Measurements from ENCODE around the gene PRKN. TPM values are rescaled to one million over a fixed set of nuclear protein-coding genes. Genes with fewer than 3 reads are reported as not detected.

The PRKN gene
- total RNA-seq, 1 donor from 2014 or later = 25.5 TPM

DNA sequence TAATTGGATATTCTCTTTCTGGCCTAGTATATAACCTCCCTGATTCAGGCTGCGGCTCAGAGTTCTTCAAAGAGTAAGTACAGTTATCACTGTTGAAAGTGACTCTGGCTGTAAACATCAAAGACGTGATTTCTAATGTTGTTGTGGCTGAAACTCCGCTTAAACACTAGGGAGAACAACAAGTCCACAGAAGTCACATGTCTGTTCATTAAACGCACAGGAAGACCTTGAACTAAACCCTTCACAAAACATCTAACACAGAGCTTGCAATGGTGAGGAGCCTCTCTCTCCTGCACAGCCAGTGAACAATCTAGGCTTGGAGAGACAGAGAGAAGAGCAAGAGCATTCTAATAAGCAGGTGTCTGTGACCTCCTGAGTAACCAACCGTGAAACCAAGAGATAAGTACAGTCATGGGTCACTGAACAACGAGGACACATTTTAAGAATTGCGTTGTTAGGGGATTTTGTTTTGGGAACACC is 249.3 kb downstream of the PRKN start:
- intact Hi-C loops (cut with micrococcal nuclease) = no loop called here
- H3K9me3 ChIP-seq (replicated peaks) = no peaks in the 10 kb centered on the region
- H3K36me3 ChIP-seq = no peaks in the 10 kb centered on the region
- no peak overlapping the region for H3K4me3 ChIP-seq
- TF ChIP-seq, protein P1, sequence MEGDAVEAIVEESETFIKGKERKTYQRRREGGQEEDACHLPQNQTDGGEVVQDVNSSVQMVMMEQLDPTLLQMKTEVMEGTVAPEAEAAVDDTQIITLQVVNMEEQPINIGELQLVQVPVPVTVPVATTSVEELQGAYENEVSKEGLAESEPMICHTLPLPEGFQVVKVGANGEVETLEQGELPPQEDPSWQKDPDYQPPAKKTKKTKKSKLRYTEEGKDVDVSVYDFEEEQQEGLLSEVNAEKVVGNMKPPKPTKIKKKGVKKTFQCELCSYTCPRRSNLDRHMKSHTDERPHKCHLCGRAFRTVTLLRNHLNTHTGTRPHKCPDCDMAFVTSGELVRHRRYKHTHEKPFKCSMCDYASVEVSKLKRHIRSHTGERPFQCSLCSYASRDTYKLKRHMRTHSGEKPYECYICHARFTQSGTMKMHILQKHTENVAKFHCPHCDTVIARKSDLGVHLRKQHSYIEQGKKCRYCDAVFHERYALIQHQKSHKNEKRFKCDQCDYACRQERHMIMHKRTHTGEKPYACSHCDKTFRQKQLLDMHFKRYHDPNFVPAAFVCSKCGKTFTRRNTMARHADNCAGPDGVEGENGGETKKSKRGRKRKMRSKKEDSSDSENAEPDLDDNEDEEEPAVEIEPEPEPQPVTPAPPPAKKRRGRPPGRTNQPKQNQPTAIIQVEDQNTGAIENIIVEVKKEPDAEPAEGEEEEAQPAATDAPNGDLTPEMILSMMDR (IDR thresholded peaks at IDR 0.05; ENCODE audit: borderline replicate concordance) = no peak
- no peak for DNase-seq
- peaks cover 17% of the 10 kb centered on the region for H3K4me1 ChIP-seq
- peak overlapping the region; percentile 52 for H3K27ac ChIP-seq (replicated peaks)
- no peaks in the 10 kb centered on the region for H3K27me3 ChIP-seq (ENCODE audit: low read depth)

DNA sequence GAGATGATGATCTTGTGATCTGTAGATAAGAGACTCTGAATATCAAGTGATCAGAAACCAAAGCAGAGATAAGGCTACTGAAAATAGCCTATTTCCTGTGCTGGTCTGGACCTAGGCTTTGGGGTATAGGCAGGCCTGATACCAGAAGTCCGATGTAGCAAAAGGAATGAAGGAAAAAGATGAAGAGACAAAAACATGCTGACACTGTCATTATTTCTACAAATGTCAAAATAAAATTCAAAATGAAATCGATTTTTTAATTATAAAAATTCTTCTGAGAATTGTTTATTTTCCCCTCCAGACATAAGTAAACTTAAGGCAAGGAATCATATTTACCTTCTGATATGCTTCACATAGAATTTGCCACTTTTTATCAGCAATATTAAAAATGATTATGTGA is 252.8 kb downstream of the PRKN start:
- H3K27me3 ChIP-seq (ENCODE audit: low read depth) = no peaks in the 10 kb centered on the region
- H3K4me1 ChIP-seq = peaks cover 5% of the 10 kb centered on the region
- no peak overlapping the region for H3K4me3 ChIP-seq
- DNase-seq = no peak
- TF ChIP-seq, protein P1 (IDR thresholded peaks at IDR 0.05; ENCODE audit: borderline replicate concordance) = no peak
- no peak overlapping the region for H3K27ac ChIP-seq (replicated peaks)
- no peaks in the 10 kb centered on the region for H3K9me3 ChIP-seq (replicated peaks)
- intact Hi-C loops (cut with micrococcal nuclease) = no loop called here
- no peaks in the 10 kb centered on the region for H3K36me3 ChIP-seq

DNA sequence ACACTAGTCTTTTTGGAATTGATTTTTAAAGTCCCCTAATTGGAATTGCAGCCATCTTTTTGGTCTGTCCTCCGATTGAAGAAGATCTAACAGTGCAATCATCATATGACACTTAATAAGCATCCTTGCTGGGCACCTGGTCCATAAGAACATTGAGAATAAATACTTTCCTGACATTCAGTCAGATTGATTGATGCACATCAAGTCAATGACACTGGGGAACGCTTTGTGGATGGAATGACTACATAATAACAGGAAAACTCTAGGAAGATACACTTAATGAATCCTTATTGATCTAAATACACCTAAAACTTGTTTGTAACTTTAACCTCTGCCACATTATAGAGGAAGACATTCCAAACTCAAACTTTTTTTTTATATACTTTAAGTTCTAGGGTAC is 255.7 kb downstream of the PRKN start:
- intact Hi-C loops (cut with micrococcal nuclease) = no loop called here
- H3K27me3 ChIP-seq (ENCODE audit: low read depth) = no peaks in the 10 kb centered on the region
- H3K4me3 ChIP-seq = no peak overlapping the region
- TF ChIP-seq, protein P1 (IDR thresholded peaks at IDR 0.05; ENCODE audit: borderline replicate concordance) = no peak
- DNase-seq = no peak
- no peaks in the 10 kb centered on the region for H3K36me3 ChIP-seq
- no peaks in the 10 kb centered on the region for H3K9me3 ChIP-seq (replicated peaks)
- no peaks in the 10 kb centered on the region for H3K4me1 ChIP-seq
- no peak overlapping the region for H3K27ac ChIP-seq (replicated peaks)

DNA sequence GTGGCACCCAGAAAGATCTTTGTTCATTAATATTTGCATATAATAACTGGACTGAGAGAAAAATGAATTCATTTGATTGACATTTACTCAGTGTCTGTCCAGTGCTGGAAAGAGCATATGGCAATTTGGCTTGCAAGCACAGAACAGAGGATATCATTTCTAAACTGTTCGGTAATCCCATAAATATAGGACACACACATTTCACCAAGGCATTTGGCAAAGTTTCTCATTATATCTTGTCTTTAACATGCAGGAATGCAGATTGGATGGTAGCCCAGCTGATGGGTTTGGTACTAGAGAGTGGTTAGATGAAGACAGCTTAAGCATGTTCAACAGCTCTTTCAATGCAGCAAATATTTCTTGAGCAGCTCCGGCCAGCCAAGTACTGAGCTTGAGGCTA is 259.2 kb downstream of the PRKN start:
- TF ChIP-seq, protein P1 (IDR thresholded peaks at IDR 0.05; ENCODE audit: borderline replicate concordance) = no peak
- peaks cover 15% of the 10 kb centered on the region for H3K4me1 ChIP-seq
- H3K9me3 ChIP-seq (replicated peaks) = no peaks in the 10 kb centered on the region
- H3K27ac ChIP-seq (replicated peaks) = peak overlapping the region; percentile 82
- no peaks in the 10 kb centered on the region for H3K36me3 ChIP-seq
- DNase-seq = no peak
- intact Hi-C loops (cut with micrococcal nuclease) = no loop called here
- no peaks in the 10 kb centered on the region for H3K27me3 ChIP-seq (ENCODE audit: low read depth)
- no peak overlapping the region for H3K4me3 ChIP-seq

DNA sequence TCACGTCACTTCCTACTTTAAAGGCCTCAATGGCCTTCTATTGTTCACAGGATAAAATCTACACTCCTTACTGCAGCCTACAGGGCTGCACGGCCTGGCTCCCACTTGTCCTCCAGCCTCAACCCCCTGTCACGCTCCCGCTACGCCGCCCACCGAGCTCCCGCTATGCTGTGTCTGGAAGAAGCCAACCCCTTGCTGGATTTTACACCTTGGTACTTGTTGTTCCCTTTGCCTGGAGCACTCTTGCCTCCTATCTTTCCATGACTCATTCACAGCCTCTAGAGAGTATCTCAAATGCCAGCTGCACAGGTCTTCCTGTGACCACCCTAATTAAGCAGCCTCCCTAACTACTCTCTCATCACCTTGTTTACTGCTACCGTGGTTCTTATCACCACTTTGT is 259.9 kb downstream of the PRKN start:
- no peaks in the 10 kb centered on the region for H3K36me3 ChIP-seq
- no peaks in the 10 kb centered on the region for H3K9me3 ChIP-seq (replicated peaks)
- H3K4me1 ChIP-seq = peaks cover 15% of the 10 kb centered on the region
- H3K27ac ChIP-seq (replicated peaks) = peak overlapping the region; percentile 82
- TF ChIP-seq, protein P1 (IDR thresholded peaks at IDR 0.05; ENCODE audit: borderline replicate concordance) = no peak
- no peak overlapping the region for H3K4me3 ChIP-seq
- DNase-seq = peak; percentile 44
- intact Hi-C loops (cut with micrococcal nuclease) = no loop called here
- no peaks in the 10 kb centered on the region for H3K27me3 ChIP-seq (ENCODE audit: low read depth)
